WERI-Rb-1 (cell line): Measurements from ENCODE around the gene AGXT.

Experiments
- DNase-seq: peaks from one replicate; pipeline ENCODE4 v3.0.0-alpha.2; 2020
- H3K27ac ChIP-seq: fragments of 250-450 bp; sonication (Bioruptor Pico); 2 replicates; pipeline ENCODE4 v1.5.1; 2020; ENCODE audit warnings: mild to moderate bottlenecking, moderate library complexity
- H3K27me3 ChIP-seq: fragments of 250-450 bp; sonication (Bioruptor Pico); 2 replicates; pipeline ENCODE4 v1.5.1; 2021; ENCODE audit warnings: mild to moderate bottlenecking, low read depth, moderate library complexity; ENCODE audit not compliant: insufficient read depth, severe bottlenecking
- H3K36me3 ChIP-seq: fragments of 250-450 bp; sonication (Bioruptor Pico); 2 replicates; pipeline ENCODE4 v1.5.1; 2020; ENCODE audit warnings: mild to moderate bottlenecking, moderate library complexity
- H3K4me3 ChIP-seq: 2 replicates; pipeline ENCODE4 v1.5.1; 2011; ENCODE audit warnings: low read depth, mild to moderate bottlenecking, control low read depth, low read length
- H3K9me3 ChIP-seq: fragments of 250-450 bp; sonication (Bioruptor Pico); 2 replicates; pipeline ENCODE4 v1.5.1; 2021; ENCODE audit warnings: mild to moderate bottlenecking, moderate library complexity; ENCODE audit not compliant: severe bottlenecking
- TF ChIP-seq, protein P1 (sequence below): IDR thresholded peaks from 2 replicates; pipeline ENCODE4 v1.5.1; 2011; ENCODE audit warnings: low read depth, mild to moderate bottlenecking, control low read depth, inconsistent platforms, low read length

Gene AGXT

DNA sequence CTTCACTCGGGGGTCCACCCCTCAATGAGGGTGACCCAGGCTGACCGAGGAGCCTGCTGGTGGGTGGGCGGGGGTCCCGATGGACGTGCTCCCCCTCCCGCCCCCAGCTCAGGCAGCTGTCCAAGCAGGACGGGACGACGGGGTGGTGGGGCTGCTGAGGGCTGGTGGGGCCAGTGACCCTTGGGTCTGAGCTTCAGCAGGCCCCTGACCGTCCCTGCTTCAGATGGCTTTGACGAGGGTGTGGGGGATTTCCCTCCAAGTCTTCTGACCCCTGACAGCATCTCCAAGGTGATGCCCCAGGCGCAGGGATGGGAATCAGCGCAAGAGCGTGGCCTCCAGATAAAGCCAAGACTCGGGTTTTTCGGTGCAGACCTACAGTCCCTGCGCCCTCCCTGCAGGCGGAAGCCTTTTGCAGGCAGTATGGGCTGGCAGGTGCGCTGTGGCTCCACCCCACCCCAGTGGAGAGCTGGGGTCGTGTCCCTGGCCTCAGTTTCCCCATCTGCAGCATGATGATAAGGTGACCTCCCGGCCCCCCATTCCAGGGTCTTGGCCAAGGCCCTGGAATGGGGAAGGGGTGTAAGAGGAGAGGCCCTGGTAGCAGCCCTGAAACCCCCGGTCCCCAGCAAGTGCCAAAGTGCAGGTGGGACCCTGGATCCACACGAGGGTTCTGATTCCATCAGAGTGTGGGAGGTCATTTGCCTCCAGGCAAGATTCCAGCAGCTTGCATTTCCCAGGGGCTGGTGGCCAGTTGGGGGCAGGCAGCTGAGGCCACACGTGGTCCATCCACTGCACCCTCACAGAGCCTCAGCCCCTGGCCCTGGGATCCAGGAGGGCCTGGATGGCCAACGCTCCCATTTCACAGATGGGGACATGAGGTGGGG, 46.3 kb downstream of the AGXT start:
- Histone ChIP-seq H3K27ac (no peak overlapping the region), H3K9me3 (no peaks in the 10 kb centered on the region), H3K4me3 (no peak overlapping the region), H3K36me3 (no peaks in the 10 kb centered on the region), H3K27me3 (no peaks in the 10 kb centered on the region)
- TF ChIP-seq, protein P1, sequence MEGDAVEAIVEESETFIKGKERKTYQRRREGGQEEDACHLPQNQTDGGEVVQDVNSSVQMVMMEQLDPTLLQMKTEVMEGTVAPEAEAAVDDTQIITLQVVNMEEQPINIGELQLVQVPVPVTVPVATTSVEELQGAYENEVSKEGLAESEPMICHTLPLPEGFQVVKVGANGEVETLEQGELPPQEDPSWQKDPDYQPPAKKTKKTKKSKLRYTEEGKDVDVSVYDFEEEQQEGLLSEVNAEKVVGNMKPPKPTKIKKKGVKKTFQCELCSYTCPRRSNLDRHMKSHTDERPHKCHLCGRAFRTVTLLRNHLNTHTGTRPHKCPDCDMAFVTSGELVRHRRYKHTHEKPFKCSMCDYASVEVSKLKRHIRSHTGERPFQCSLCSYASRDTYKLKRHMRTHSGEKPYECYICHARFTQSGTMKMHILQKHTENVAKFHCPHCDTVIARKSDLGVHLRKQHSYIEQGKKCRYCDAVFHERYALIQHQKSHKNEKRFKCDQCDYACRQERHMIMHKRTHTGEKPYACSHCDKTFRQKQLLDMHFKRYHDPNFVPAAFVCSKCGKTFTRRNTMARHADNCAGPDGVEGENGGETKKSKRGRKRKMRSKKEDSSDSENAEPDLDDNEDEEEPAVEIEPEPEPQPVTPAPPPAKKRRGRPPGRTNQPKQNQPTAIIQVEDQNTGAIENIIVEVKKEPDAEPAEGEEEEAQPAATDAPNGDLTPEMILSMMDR = no peak
- no peak for DNase-seq

DNA sequence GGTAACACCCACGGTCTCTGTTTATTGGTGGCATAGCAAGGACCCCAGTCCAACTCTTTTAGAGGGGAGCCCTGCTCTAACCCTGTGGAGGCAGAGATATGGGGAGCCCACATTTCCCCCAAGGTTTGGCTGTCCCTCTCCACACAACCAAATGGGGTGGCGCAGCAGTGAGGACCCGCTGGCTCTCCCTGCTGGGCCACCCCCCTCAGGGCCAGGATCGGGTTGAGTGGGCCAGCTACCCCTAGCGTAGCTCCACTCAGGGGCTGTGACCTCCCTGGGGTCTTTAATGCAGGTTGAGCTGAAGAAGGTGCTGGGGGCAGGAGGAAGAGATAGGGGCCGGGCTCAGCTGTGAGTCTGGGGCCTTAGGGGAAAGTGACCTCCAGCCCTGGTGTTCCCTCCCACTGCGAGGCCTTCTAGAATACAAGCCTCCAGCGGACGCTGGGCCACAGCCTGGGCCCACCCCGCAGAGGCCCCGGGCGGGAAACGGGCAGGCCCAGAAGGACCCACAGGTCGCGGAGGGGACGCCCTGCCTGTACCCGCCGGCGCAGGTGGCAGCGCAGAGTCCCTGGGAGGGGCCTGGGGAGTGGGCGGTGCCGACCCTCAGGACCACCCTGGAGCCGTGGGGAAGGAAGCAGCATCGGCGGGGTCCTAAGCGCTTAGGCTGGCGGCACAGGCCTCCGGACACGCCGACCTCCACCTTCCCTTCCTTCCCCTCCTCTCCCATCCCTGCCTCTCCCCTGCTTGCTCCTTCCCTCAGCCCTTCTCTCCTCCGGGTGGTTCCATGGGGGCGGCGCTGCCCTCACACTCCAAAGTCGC, 47.1 kb downstream of the AGXT start:
- no peak for DNase-seq
- no peaks in the 10 kb centered on the region for H3K9me3 ChIP-seq
- no peak overlapping the region for H3K4me3 ChIP-seq
- H3K27me3 ChIP-seq = no peaks in the 10 kb centered on the region
- no peak overlapping the region for H3K27ac ChIP-seq
- H3K36me3 ChIP-seq = no peaks in the 10 kb centered on the region
- TF ChIP-seq, protein P1 = no peak

GRCh38 chr2:240916571-240917008, 48.0 kb downstream of the AGXT start:
- no peaks in the 10 kb centered on the region for H3K36me3 ChIP-seq
- TF ChIP-seq, protein P1 = no peak
- H3K27me3 ChIP-seq = no peaks in the 10 kb centered on the region
- no peak overlapping the region for H3K4me3 ChIP-seq
- DNase-seq = no peak
- no peak overlapping the region for H3K27ac ChIP-seq
- H3K9me3 ChIP-seq = no peaks in the 10 kb centered on the region

DNA sequence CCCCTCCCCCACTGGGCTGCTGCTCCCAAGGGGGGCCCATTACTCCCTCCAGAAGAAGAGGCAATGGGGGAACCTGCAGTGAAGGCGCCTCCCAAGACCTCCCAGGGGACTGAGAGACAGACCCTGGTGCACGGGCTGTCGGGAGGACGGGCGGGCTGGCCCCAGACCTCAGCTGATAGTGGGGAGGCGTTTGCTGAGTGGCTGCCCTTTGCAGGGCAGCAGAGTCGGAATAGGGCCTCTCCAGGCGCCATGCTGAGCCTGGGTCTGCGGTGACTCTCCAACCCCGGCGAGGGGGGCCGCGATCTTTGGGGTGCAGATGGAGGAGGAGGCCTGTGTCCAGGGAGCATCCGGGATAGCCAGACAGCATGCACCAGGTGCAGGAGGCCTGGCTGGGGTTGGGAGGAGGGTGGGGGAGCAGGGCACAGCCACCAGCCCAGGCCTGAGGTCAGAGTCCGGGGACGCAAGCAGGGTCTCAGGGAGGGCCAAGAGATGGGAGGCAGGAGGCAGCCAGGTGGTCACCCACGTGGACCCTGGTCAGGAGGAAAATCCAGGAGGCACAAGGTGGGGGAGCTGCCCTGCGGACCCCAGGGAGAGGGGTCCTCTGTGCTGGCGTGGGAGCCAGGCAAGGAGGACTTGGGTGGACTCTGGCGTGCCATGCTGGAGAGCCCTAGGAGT, 48.5 kb downstream of the AGXT start:
- DNase-seq = peak; percentile 4
- Histone ChIP-seq H3K4me3 (no peak overlapping the region), H3K27ac (no peak overlapping the region)

DNA sequence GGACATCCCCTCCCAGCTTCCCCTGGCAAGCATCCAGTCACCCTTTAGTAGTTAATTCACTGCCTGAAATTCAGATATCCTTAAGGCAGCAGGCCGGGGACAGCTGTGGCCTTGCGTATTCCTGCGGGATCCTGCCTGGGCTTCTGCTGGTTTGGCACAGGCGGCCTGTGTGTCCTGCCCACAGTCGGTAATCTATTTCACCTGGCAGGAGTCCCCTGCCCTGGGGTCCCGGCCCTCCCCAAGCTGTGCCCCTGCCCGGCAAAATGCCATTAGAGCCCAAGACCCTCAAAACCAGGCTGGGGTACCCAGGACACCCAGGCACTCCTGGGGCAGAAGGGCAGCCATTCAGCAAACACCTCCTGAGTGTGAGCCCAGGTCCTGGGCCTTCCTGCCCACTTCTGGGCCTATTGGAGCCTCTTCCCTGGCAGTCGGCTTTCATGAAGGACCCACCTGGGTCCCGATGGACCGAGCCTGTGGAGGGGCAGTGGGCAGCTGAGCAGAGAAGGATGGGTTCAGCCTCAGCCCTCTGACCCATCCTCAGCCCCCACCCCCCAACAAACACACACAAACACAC, 49.1 kb downstream of the AGXT start:
- H3K9me3 ChIP-seq = no peaks in the 10 kb centered on the region
- no peaks in the 10 kb centered on the region for H3K36me3 ChIP-seq
- no peak overlapping the region for H3K4me3 ChIP-seq
- H3K27me3 ChIP-seq = no peaks in the 10 kb centered on the region
- DNase-seq = peak; percentile 1
- no peak overlapping the region for H3K27ac ChIP-seq
- TF ChIP-seq, protein P1 = no peak

More for the DNA sequence above, 48.5 kb downstream of the AGXT start:
- H3K9me3 ChIP-seq = no peaks in the 10 kb centered on the region
- TF ChIP-seq, protein P1 = no peak
- no peaks in the 10 kb centered on the region for H3K36me3 ChIP-seq
- no peaks in the 10 kb centered on the region for H3K27me3 ChIP-seq
